Posterior vena cava (tissue), 2 donors: ENCODE measurements around the gene C3orf52. TPM values are rescaled to one million over a fixed set of nuclear protein-coding genes. Genes with fewer than 3 reads are reported as not detected.

Source experiments
- DNase-seq: peaks from one replicate; pipeline ENCODE4 v3.0.0-alpha.2; 2020; ENCODE audit warnings: low spot score
- intact Hi-C, 2 donors: fragments of 100-400 bp; cut with DNase I; formaldehyde crosslinking; loops; one replicate each; pipeline versions ENCODE4 v1.14.1 to v1.14.2; 2022 to 2023
- total RNA-seq, 2 donors: library from RNA; stranded (reverse); fragmentation: NEBNext Ultra II Directional; extraction: Animal tissue kit (Norgen Biotek cat#: 25700); gene quantifications; one replicate each; pipeline ENCODE4 v1.2.1, GENCODE V29; 2021
- donor health status: DM: yes; HTN: yes; CAD: no.
- donor health status: DM: yes; HTN: yes; CAD: no.

C3orf52 gene
- total RNA-seq, 2 donors from 2014 or later, result 2.1 to 9.9 TPM

DNA sequence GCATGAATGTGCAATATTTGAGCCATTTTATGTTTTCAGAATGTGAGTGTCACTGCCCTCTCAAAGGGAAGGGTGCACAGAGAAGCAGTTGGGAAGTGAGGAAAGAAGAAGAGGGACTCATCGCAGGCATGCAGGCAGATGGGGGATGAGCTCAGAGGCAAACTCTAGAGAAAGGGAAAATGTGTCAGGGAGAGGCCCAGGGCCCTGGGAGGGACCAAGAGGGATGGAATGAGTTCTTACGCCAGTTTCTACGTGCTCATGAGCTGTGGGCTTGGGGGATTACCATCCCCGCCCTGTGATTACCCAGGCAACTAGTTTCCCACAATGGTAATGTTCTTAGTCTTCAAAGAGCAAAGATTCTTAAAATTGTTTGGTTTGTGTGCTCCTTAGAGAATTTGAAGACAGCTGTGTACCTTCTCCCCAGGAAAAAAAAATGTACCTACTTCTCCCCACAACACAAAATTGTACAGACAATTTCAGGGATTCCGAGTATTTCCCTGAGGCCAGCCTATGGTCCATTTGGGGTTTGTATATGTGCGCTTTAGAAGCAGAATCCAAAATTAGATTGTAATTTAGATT, 29.1 kb downstream of the C3orf52 start:
- DNase-seq, result no peak
- intact Hi-C loops, result loop anchor here in 1 of 2 donors (10.0 kb wide), 1 partner anchor 410 kb away; no protein-coding TSS in a partner anchor

- DNase-seq, result no peak
- intact Hi-C loops, result loop anchor here in 1 of 2 donors (10.0 kb wide), 1 partner anchor 409 kb away; no protein-coding TSS in a partner anchor
Measured at GRCh38 chr3:112115806-112116383, 29.7 kb downstream of the C3orf52 start.

GRCh38 chr3:112116748-112117186, 30.6 kb downstream of the C3orf52 start:
- intact Hi-C loops, result loop anchor here in 1 of 2 donors (10.0 kb wide), 1 partner anchor 408 kb away; no protein-coding TSS in a partner anchor
- no peak for DNase-seq

DNA sequence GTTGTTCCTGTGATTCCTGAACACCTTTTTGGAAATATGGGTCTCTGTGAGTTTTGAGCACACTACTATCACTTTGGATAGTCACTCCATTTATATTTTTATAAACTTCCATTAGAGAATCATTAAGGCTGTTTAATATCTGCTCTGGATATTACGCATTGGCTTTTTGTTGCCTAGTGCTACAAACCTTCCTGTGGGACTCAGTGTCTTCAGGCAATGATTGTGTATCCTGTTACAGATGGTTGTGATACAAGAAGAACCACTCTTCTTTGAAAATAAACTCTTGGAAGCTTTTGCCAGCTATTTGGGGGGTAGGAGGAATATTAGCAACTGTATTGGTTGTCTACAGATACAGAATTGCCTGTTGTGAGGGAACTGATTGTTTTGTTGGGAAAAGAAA, 31.2 kb downstream of the C3orf52 start:
- intact Hi-C loops, result loop anchor here in 1 of 2 donors (10.0 kb wide), 1 partner anchor 407 kb away; no protein-coding TSS in a partner anchor
- DNase-seq, result no peak

DNA sequence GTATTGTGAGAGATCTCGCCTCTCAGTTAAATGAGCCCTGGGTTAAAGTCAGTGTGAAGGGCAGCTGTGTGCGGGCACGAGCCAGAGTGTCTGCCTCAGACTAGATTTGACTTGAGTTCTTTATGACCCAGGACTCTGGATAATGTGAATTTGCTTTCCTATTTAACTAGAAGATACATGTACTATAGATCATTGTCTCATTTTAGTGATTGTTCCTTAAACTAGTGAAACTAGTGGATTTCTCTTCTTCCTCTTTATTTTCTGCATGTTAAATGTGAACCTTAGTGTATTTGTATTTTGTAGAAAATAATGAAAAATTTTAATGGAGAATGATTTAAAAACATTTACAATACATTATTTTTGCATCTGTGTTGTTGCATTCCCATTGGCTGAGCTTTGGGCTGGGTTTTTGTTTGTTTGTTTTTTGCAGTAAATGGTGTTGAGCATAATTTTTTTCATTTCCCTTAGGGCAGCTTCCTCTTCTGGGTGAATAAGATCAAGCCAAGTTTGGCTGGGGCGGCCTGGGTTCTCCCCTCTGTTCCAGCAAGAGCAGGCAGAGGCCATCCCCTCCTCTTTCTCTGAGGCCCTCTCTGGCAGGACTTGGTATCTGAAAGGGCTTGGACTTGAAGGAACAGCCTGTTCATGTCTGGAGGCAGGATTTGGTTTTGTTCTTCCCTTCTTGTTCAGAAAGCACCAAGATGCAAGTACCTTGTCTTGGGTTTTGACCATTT, 31.8 kb downstream of the C3orf52 start:
- no peak for DNase-seq
- intact Hi-C loops, result loop anchor here in 1 of 2 donors (10.0 kb wide), 1 partner anchor 407 kb away; no protein-coding TSS in a partner anchor

DNA sequence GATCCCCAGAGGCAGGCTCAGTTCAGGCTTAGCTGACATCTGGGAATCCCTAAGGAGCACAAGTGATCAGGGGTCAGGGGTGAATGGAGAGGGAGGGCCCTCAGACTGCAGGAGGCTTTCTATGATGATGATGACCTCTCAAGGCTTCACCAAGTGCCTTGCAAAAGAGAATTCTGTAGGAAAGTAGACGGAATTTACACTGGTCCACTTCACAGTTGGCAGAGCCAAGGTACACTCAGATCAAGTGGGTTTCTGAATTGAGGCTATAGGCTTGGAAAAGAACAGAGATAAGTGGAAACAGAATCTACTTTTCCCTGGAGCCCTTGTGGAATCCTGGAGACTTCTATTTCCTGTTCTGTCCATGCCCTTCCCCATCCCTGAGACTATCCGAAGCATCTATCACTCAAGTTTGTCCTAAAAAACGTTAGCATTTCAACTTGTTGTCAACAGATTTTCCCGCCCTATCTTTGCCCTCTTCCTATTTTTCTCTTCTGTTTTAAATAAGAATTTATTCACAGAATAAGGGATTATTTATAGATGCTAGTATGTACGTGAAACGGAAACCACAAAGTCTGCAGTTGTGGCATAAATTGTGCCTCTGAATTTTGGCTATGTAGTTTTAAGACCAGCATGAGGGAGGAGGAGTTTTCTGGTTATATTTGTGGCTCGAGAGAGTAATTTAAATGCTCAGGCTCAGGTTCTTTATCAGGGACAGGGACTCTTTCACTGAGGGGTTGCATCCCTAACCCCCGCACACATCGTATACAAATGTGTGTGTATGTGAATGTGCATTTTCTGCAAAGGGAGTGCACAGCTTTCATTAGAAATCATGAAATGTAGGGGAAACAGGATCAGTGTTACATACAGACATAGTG, 34.0 kb downstream of the C3orf52 start:
- no peak for DNase-seq
- intact Hi-C loops, result loop anchor here in 1 of 2 donors (10.0 kb wide), 1 partner anchor 405 kb away; no protein-coding TSS in a partner anchor

DNA sequence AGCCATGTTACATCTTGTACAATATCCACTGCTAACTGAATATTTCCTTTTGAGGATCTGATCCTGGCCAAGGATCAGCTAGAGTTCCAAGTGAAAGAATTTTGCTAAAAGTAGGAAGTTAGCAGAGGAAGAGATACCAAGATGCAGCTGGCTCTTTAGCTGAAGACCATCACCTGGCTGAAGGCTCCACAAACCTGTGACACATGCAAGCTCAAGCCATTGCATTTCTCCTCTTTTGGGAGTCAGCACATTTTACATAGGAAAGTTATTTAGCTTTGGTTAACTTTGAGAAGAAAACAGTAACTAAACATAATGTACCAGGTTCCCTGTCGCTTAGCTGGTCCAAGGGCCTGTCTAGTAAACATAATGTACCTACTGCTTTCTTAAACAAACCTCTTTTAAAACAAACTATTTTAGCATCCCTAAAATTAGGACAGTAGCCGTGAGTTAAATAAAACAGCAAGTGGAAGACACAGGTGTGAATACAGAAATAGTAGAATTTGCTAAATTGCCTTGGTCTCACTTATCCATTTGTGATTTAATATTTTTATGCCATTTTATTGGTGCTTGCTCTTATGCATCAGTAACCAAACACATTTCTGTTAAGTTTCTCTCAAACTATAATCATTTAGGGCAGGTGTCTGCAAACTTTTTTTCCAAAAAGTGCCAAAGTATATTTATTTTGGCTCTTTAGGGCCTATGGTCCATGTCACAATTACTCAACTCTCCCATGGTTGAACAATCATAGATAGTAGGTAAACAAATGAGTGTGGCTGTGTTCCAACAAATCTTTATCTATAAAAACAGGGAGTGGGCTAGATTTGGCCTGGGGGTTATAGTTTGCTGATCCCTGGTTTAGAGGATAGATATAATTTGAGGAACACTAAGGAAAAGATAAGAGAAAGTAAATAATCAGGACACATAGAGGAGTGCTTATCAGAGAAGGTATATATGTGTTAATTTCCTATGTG, 35.7 kb downstream of the C3orf52 start:
- no peak for DNase-seq
- intact Hi-C loops, result no loop called here

- intact Hi-C loops, result no loop called here
Measured at GRCh38 chr3:112122870-112123269, 36.7 kb downstream of the C3orf52 start.

DNA sequence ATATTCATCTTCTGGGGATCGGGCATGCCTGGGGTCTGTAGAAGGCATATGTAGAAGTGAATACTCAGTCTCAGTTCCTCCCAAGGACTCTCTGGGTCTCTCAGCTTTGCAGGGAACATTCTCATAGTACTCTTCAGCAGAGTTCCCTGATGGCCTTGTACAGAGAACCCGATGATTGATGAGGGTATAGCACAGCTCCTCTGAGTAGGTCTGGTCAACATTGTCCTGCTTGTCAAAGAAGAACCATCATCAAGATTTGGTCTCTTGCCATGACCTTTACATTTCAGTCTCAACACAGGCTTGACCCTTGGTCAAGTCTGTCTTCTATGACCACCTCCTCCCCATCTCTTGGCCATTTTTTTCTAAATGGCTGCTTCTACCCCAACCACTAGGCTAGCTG, 37.4 kb downstream of the C3orf52 start:
- DNase-seq, result no peak
- intact Hi-C loops, result no loop called here

More at GRCh38 chr3:112122870-112123269, 36.7 kb downstream of the C3orf52 start:
- DNase-seq, result no peak

- intact Hi-C loops, result no loop called here
- no peak for DNase-seq
Measured at GRCh38 chr3:112124907-112125607, 38.9 kb downstream of the C3orf52 start.

DNA sequence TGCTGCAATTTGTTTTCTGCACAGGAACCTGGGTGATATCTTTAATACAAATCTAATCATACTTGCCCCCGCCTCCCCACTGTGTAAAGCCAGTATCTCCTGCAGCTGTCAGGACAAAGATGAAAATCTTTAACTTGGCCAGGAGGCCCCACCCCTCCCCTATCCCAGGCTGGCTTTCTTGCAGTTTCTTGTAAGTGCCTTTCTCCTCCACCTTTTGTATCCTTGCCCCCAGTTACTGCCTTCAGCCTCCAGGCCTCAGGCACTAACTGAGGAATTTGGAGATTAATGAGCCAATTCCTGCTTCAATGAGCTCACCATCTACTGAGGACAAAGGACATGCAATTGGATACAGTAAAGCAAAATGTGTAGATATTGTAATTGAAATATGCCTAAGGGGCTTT, 40.3 kb downstream of the C3orf52 start:
- DNase-seq, result no peak

DNA sequence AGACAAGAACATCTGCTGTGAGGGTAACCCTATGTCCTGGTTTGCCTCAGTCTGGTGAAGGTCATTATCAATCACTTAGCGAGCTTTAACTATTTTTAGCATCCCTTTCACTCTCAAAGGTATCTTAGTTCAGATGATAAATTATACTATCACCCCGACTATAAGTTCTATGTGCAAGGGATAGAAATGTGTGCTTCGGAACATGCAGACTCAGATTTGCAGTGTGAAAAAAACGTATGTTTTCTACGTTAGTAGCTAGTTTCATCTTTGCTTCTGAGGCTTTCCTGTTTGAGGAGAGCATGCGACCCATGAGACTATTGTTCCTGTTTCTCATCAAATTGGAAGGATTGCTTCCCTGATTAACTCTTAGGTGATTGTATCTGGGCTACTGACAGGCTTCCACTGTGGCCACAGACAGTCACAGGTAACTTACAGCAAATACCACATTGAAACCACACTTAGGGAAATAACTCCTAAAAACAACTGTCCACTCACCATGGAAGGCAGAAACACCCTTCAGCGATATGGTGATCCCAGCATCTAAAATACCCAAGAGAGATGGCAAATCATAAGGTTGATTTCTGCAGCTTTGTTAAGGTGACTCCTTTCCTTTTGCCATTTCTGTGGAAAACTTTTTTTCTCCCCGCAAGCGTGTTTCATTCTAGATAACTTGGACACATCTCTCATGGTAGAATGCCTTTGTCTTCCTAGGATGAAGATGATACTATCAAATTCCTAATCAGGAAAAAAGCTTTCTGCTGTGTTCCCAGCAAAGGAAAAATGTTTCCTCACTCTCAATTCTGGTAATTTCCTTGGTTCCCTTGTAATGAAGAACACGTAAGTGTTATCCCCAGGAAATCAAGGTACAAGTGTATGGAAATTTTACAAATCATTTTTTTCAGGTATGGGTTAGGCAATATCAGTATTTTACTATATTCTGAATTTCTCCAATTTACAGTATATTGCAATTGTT, 41.6 kb downstream of the C3orf52 start:
- intact Hi-C loops, result no loop called here
- DNase-seq, result no peak

More for the DNA sequence above, 40.3 kb downstream of the C3orf52 start:
- intact Hi-C loops, result no loop called here

GRCh38 chr3:112128843-112129727, 42.9 kb downstream of the C3orf52 start:
- no peak for DNase-seq
- intact Hi-C loops, result no loop called here

GRCh38 chr3:112129925-112130637, 43.9 kb downstream of the C3orf52 start:
- DNase-seq, result no peak
- intact Hi-C loops, result no loop called here

- intact Hi-C loops, result no loop called here
- DNase-seq, result no peak
Measured at GRCh38 chr3:112130638-112130993, 44.4 kb downstream of the C3orf52 start.
